Activated T-cell treated with anti-CD3 and anti-CD28 coated beads, Interleukin-2, amount 50 U/mL, for 72 hours (primary cell): ENCODE results near the gene OR5D16. TPM values are rescaled to one million over a fixed set of nuclear protein-coding genes. Genes with fewer than 3 reads are reported as not detected.
"Not testable (repeated sequence)": the region's sequence is repeated elsewhere in the genome, so short reads cannot be mapped to it uniquely, and the experiment has no call there.

Experiments used
- ATAC-seq, 2 donors: fragments of 150-1000 bp; cut with Tn5 transposase; replicated peaks in 1 of 2; 2 replicates each; pipeline ENCODE4 v1.10.0; 2021; ENCODE audit warnings: moderate library complexity in 2 of 2, mild to moderate bottlenecking in 1 of 2
- DNase-seq, 2 donors: peaks; one replicate each; pipeline ENCODE4 v3.0.0; 2021 to 2022; ENCODE audit warnings: mixed read lengths in 1 of 2
- H3K27ac Mint-ChIP-seq: one replicate; pipeline ENCODE4 v1.8.0; 2022; ENCODE audit warnings: mild to moderate bottlenecking, moderate library complexity, mixed read lengths
- H3K27me3 Mint-ChIP-seq: one replicate; pipeline ENCODE4 v1.8.0; 2022; ENCODE audit warnings: low read depth, mixed read lengths
- H3K36me3 Mint-ChIP-seq, 2 donors: one replicate each; pipeline ENCODE4 v1.8.0; 2022; ENCODE audit warnings: mixed read lengths in 2 of 2, mild to moderate bottlenecking in 1 of 2; ENCODE audit not compliant: insufficient read depth in 2 of 2
- H3K4me1 Mint-ChIP-seq: one replicate; pipeline ENCODE4 v1.8.0; 2022; ENCODE audit warnings: low read depth, mixed read lengths
- H3K4me3 Mint-ChIP-seq, 2 donors: one replicate each; pipeline ENCODE4 v1.8.0; 2022; ENCODE audit warnings: mild to moderate bottlenecking in 2 of 2, mixed read lengths in 2 of 2, moderate library complexity in 2 of 2
- H3K9me3 Mint-ChIP-seq, 2 donors: one replicate each; pipeline ENCODE4 v1.8.0; 2022; ENCODE audit warnings: mixed read lengths in 2 of 2
- total RNA-seq, 2 donors: library from RNA; stranded (reverse); gene quantifications; one replicate each; pipeline ENCODE4 v1.2.3, GENCODE V29; 2022

The OR5D16 gene
- total RNA-seq, 2 donors from 2014 or later, result not detected

DNA sequence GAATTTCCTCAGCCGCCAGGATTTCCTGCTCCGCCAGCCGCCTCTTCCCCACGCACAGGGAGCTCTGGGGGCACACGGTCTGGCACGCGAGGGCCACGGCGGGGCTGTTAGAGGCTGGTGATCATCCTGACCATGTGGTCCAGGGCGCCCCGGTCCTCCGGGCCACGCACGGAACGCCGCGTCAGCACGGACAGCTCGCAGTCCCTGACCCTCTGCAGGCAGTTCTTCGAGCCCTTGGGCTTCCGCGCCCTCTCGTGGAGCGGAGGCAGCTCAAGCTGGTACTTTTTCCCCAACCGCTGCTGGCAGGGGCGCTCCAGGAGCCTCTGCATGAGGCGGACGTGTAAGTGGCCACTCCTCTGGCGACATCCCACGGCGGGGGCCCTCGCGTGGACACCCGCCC, 34.6 kb downstream of the OR5D16 start:
- H3K4me3 Mint-ChIP-seq, H3K4me1 Mint-ChIP-seq, H3K27me3 Mint-ChIP-seq, H3K9me3 Mint-ChIP-seq, ATAC-seq, H3K27ac Mint-ChIP-seq, DNase-seq, H3K36me3 Mint-ChIP-seq: not testable (repeated sequence)

GRCh38 chr11:55882997-55883396, 44.4 kb downstream of the OR5D16 start, which contains the start of gene TRIM51:
TRIM51 (plus strand) TSS chr11:55883297; CDS start chr11:55885429, 2,132 bp downstream.
- not testable (repeated sequence) for H3K4me3 Mint-ChIP-seq, DNase-seq, H3K9me3 Mint-ChIP-seq, H3K27ac Mint-ChIP-seq, ATAC-seq, H3K36me3 Mint-ChIP-seq, H3K4me1 Mint-ChIP-seq, H3K27me3 Mint-ChIP-seq

GRCh38 chr11:55884995-55885394, 46.4 kb downstream of the OR5D16 start:
- not testable (repeated sequence) for H3K9me3 Mint-ChIP-seq, H3K36me3 Mint-ChIP-seq, H3K4me3 Mint-ChIP-seq, H3K27ac Mint-ChIP-seq, H3K4me1 Mint-ChIP-seq, ATAC-seq, H3K27me3 Mint-ChIP-seq, DNase-seq

- not testable (repeated sequence) for H3K4me1 Mint-ChIP-seq
These were observed 46.9 kb downstream of the OR5D16 start for GRCh38 chr11:55885481-55885880.

More at GRCh38 chr11:55885481-55885880, 46.9 kb downstream of the OR5D16 start:
- not testable (repeated sequence) for H3K27me3 Mint-ChIP-seq, ATAC-seq, H3K4me3 Mint-ChIP-seq, DNase-seq, H3K9me3 Mint-ChIP-seq, H3K27ac Mint-ChIP-seq, H3K36me3 Mint-ChIP-seq

Other genes with a start within 250 kb of the OR5D16 start
- not detected for gene OR4C11, start 231.1 kb upstream of the OR5D16 start, total RNA-seq
- gene OR4P4, start 203.6 kb upstream of the OR5D16 start, total RNA-seq, result not detected
- not detected for gene OR4S2, start 190.4 kb upstream of the OR5D16 start, total RNA-seq
- not detected for gene OR4C6, start 176.6 kb upstream of the OR5D16 start, total RNA-seq
- gene OR5D13, start 65.3 kb upstream of the OR5D16 start, total RNA-seq, result not detected
- not detected for gene OR5D14, start 43.2 kb upstream of the OR5D16 start, total RNA-seq
- gene OR5L1, start 27.4 kb upstream of the OR5D16 start, total RNA-seq, result not detected
- gene OR5D18, start 19.1 kb upstream of the OR5D16 start, total RNA-seq, result not detected
- gene OR5L2, start 11.5 kb upstream of the OR5D16 start, total RNA-seq, result not detected
- gene TRIM51, start 44.5 kb downstream of the OR5D16 start, total RNA-seq, result not detected
- gene OR5W2, start 75.8 kb downstream of the OR5D16 start, total RNA-seq, result not detected
- gene OR5I1, start 97.6 kb downstream of the OR5D16 start, total RNA-seq, result not detected
- gene OR10AG1, start 131.2 kb downstream of the OR5D16 start, total RNA-seq, result not detected
- gene OR5F1, start 155.9 kb downstream of the OR5D16 start, total RNA-seq, result not detected
- not detected for gene OR5AS1, start 188.9 kb downstream of the OR5D16 start, total RNA-seq